AG04450 (cell line): ENCODE results near the gene PLCH2. TPM values are rescaled to one million over a fixed set of nuclear protein-coding genes. Genes with fewer than 3 reads are reported as not detected.

ENCODE experiments used
- CTCF ChIA-PET: fragments of 300-600, 350-600 bp; formaldehyde crosslinking; extraction: SDS; loops from one replicate; lab custom pipeline; 2022; ENCODE audit warnings: antibody characterized with exemption, inconsistent platforms; lab: Charles Lee
- POLR2A ChIA-PET: fragments of 350-600 bp; formaldehyde crosslinking; extraction: SDS; loops from one replicate; lab custom pipeline; 2021; ENCODE audit warnings: antibody characterized with exemption, inconsistent platforms; lab: Yijun Ruan, JAX
- DNase-seq: peaks from one replicate; pipeline ENCODE4 v3.0.0-alpha.2; 2011; ENCODE audit warnings: low read depth, low spot score
- H3K27ac ChIP-seq: one replicate; pipeline ENCODE4 v1.5.1; 2012; ENCODE audit warnings: low read depth, low read length, control low read depth
- H3K27me3 ChIP-seq: one replicate; pipeline ENCODE4 v1.6.0; 2012; ENCODE audit warnings: low read length; ENCODE audit not compliant: control insufficient read depth, insufficient read depth
- H3K4me3 ChIP-seq: 2 replicates; pipeline ENCODE4 v1.5.1; 2011; ENCODE audit warnings: mild to moderate bottlenecking, low read depth, low read length, control low read depth
- H3K9me3 ChIP-seq: 2 replicates; pipeline ENCODE4 v1.5.1; 2012; ENCODE audit warnings: low read length; ENCODE audit not compliant: control insufficient read depth, insufficient read depth
- polyA plus RNA-seq: library from polyadenylated mRNA; depleted of rRNA; stranded (reverse); fragments of >200 nt; gene quantifications from 2 replicates; pipeline ENCODE4 v1.2.3, GENCODE V29; 2011
- TF ChIP-seq, protein P1 (sequence below): IDR thresholded peaks from 2 replicates; pipeline ENCODE4 v1.5.1; 2011; ENCODE audit warnings: low read depth, low read length, control low read depth, inconsistent platforms

Gene PLCH2
- polyA plus RNA-seq, 1 experiment, result 0.06 TPM

DNA sequence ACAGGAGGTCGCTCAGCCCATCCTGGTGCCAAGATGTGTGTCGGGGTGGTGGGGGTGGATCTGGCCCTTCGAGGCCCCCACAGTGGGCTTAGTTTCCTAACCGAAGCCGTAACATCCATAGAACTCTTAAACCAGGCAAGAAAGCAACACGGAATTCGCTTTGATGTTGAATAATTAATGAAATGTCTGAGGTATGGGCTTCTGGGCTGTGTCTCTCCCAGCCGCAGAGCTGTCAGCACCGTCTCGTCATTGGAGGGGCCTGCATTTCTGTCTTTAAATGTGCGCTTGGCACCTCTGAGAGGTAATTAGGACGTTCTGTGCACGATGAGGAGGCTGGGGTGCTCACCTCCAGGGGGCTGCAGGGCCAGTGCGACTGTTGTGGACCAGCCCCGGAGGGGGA lies 13.3 kb upstream of the PLCH2 start:
- ChIA-PET CTCF (interaction anchor here (1.3 kb wide), 1 partner anchor 86 kb away, joined by 3 read pairs; no protein-coding TSS in a partner anchor), POLR2A (no interaction called here)
- TF ChIP-seq, protein P1, sequence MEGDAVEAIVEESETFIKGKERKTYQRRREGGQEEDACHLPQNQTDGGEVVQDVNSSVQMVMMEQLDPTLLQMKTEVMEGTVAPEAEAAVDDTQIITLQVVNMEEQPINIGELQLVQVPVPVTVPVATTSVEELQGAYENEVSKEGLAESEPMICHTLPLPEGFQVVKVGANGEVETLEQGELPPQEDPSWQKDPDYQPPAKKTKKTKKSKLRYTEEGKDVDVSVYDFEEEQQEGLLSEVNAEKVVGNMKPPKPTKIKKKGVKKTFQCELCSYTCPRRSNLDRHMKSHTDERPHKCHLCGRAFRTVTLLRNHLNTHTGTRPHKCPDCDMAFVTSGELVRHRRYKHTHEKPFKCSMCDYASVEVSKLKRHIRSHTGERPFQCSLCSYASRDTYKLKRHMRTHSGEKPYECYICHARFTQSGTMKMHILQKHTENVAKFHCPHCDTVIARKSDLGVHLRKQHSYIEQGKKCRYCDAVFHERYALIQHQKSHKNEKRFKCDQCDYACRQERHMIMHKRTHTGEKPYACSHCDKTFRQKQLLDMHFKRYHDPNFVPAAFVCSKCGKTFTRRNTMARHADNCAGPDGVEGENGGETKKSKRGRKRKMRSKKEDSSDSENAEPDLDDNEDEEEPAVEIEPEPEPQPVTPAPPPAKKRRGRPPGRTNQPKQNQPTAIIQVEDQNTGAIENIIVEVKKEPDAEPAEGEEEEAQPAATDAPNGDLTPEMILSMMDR, result no peak
- peaks cover 39% of the 10 kb centered on the region for H3K27me3 ChIP-seq
- DNase-seq, result no peak
- no peak overlapping the region for H3K4me3 ChIP-seq
- no peak overlapping the region for H3K27ac ChIP-seq
- H3K9me3 ChIP-seq, result no peaks in the 10 kb centered on the region; the same call in 1 of the 2 replicates

DNA sequence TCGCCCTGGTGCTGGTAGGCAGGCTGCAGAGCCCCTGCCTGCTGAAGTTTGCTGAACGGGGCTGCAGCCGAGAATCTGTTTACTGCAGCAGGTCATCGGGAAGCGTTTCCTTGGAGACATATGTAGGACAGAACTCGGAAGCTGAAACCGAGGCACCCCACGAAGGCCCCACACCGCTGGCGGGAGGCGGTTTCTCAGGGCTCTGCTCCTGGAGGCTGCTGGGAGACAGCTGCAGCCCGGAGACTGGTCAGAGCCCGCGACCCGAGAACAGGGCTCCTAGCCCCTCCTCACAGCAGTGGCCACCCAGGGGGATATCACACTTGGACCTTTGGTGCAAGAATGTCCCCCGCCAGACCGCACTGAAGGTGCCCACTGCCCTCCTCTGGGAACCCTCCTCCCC lies 12.7 kb upstream of the PLCH2 start:
- Histone ChIP-seq H3K9me3 (no peaks in the 10 kb centered on the region; the same call in 1 of the 2 replicates), H3K27ac (no peak overlapping the region), H3K27me3 (peaks cover 39% of the 10 kb centered on the region), H3K4me3 (no peak overlapping the region)
- ChIA-PET POLR2A (no interaction called here), CTCF (interaction anchor here (1.3 kb wide), 1 partner anchor 85 kb away, joined by 3 read pairs; no protein-coding TSS in a partner anchor)
- TF ChIP-seq, protein P1, result no peak
- no peak for DNase-seq

DNA sequence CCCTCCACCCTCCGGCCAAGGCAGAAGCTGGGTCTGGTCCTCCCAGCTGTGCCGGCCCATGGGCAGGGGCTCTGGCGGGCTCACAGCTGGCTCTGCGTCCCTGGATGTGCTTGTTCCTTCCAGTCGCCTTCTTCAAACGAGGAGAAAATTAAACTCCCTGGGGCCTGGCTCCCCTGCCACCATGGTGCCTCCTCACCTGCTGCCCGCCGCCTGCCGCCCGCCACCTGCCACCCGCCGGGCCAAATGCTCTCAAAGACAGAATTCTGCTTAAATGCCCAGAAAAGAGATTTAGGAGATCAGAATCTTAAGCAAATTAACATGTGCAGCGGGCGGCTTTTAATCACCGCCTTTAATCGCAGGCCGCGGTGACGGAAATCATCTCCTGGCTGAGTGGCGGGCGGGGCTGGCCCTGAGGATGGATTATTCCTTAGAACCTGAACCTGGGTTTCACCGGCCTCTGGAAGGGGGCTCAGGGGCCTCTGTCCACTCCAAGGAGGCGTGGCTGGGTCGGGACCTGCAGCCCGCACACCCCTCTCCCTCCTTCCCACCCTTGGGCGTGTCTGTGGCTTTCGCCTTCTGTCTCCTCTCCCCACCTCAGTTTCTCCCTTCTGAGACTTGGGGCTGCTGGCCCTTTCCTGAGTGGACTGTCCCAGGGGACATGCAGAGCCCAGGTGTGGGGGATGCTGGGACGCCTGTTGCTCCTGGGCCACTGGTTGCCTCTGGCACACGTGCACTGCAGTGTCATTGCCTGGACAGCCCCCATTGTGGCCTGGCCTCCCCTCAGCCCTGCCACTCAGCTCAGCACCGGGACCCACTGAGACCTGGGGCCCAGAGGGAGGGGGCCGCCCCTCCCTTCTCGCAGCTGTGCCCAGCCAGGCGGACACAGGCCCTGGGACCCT lies 10.5 kb upstream of the PLCH2 start:
- TF ChIP-seq, protein P1, result no peak
- Histone ChIP-seq H3K27ac (no peak overlapping the region), H3K4me3 (no peak overlapping the region), H3K9me3 (no peaks in the 10 kb centered on the region; the same call in 1 of the 2 replicates), H3K27me3 (peaks cover 47% of the 10 kb centered on the region)
- ChIA-PET CTCF (interaction anchor here (0.5 kb wide), 1 partner anchor 61 kb away, joined by 3 read pairs; the partner anchor contains the start of gene PANK4), POLR2A (no interaction called here)
- DNase-seq, result no peak

DNA sequence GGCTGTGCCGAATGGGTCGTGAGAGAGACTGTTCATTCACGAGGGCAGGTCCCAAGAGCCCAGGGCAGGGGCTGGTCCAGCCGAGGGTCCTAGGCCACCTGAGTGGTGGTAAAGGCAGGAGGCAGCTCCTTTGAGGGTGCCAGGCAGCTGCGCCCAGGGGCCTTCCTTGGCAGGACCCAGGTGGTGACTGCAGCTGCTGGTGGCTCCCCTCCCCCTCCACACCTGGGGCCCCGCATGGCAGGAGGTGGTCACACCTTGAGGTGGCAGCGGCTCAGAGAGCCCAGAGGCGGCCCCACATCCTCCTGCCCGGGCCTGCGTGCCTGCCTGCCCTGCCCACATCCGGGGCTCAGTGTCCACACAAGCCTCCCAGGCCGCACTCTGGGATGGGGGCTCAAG lies 9.8 kb upstream of the PLCH2 start:
- TF ChIP-seq, protein P1, result no peak
- DNase-seq, result no peak
- CTCF ChIA-PET, result interaction anchor here (0.5 kb wide), 1 partner anchor 60 kb away, joined by 3 read pairs; the partner anchor contains the start of gene PANK4
- Histone ChIP-seq H3K27ac (no peak overlapping the region), H3K27me3 (peaks cover 50% of the 10 kb centered on the region), H3K4me3 (no peak overlapping the region), H3K9me3 (no peaks in the 10 kb centered on the region; the same call in 1 of the 2 replicates)
- POLR2A ChIA-PET, result no interaction called here
